Endothelial cell of umbilical vein (primary cell): Measurements from ENCODE around the gene RAPGEF6. TPM values are rescaled to one million over a fixed set of nuclear protein-coding genes. Genes with fewer than 3 reads are reported as not detected.

Experiments used
- BruUV-seq: library from RNA; stranded (reverse); fragments of 400-500 nt; replicated peaks from 2 replicates; lab custom pipeline; 2021; lab: Mats Ljungman, UMichigan
- CTCF ChIA-PET: fragments of 300-600, 350-600 bp; sonication (Branson Sonifier 250); formaldehyde crosslinking; loops from one replicate; lab custom pipeline; 2021; ENCODE audit warnings: antibody characterized with exemption, inconsistent platforms; lab: Charles Lee
- POLR2A ChIA-PET: fragments of 300-600, 350-600 bp; sonication (Branson Sonifier 250); formaldehyde crosslinking; loops from one replicate; lab custom pipeline; 2021; ENCODE audit warnings: antibody characterized with exemption, inconsistent platforms; lab: Charles Lee
- DNase-seq: peaks from one replicate; pipeline ENCODE4 v3.0.0-alpha.2; 2011; ENCODE audit warnings: low read depth, low spot score
- FAIRE-seq: peaks from 2 replicates; lab custom pipeline; 2011; peaks lifted over from hg19 to GRCh38; lab: Jason Lieb, UNC
- H2AFZ ChIP-seq: 2 replicates; pipeline ENCODE4 v1.6.0; 2012; ENCODE audit warnings: low read depth, low read length, control low read depth, inconsistent platforms
- H3K27ac ChIP-seq: 2 replicates; pipeline ENCODE4 v1.5.1; 2011; ENCODE audit warnings: low read depth, mild to moderate bottlenecking, control low read depth, low read length, moderate library complexity; ENCODE audit not compliant: insufficient read depth
- H3K27me3 ChIP-seq, 2 experiments: 2 replicates each; pipeline versions ENCODE4 v1.6.0 to v1.6.1; 2011; ENCODE audit warnings: low read length in 2 of 2, mixed read lengths in 1 of 2; ENCODE audit not compliant: control insufficient read depth in 2 of 2, insufficient read depth in 2 of 2
- H3K36me3 ChIP-seq, 2 experiments: 2 replicates in 1 of 2; 3 replicates in 1 of 2; pipeline ENCODE4 v1.5.1; 2011; ENCODE audit warnings: low read length in 2 of 2, mild to moderate bottlenecking in 1 of 2, moderate library complexity in 1 of 2; ENCODE audit not compliant: control insufficient read depth in 2 of 2, insufficient read depth in 2 of 2; ENCODE audit errors: extremely low read depth in 1 of 2
- H3K4me1 ChIP-seq: 3 replicates; pipeline ENCODE4 v1.5.1; 2011; ENCODE audit warnings: mild to moderate bottlenecking, low read length; ENCODE audit not compliant: control insufficient read depth, insufficient read depth; ENCODE audit errors: extremely low read depth
- H3K4me2 ChIP-seq: 2 replicates; pipeline ENCODE4 v1.6.1; 2011; ENCODE audit warnings: low read length, control low read depth, mixed read lengths; ENCODE audit not compliant: insufficient read depth
- H3K4me3 ChIP-seq, 3 experiments: fragments of 200-600 bp in 1 of 3; sonication (generic), shearing (Covaris generic) in 1 of 3; replicated peaks in 1 of 3; 2 replicates each; pipeline ENCODE4 v1.5.1; 2011 to 2016; ENCODE audit warnings: control low read depth in 3 of 3, low read length in 3 of 3, mild to moderate bottlenecking in 2 of 3, inconsistent platforms in 1 of 3, low read depth in 1 of 3, moderate library complexity in 1 of 3; ENCODE audit not compliant: insufficient read depth in 1 of 3
- H3K79me2 ChIP-seq: 2 replicates; pipeline ENCODE4 v1.6.0; 2012; ENCODE audit warnings: low read length, inconsistent platforms; ENCODE audit not compliant: control insufficient read depth, insufficient read depth
- H3K9ac ChIP-seq: replicated peaks from 2 replicates; pipeline ENCODE3; 2011; ENCODE audit warnings: low read length, control low read depth; ENCODE audit not compliant: insufficient read depth; ENCODE audit errors: extremely low read depth
- H3K9me1 ChIP-seq: replicated peaks from 3 replicates; pipeline ENCODE4 v1.6.0; 2011; ENCODE audit warnings: mild to moderate bottlenecking, low read length; ENCODE audit not compliant: control insufficient read depth, insufficient read depth; ENCODE audit errors: extremely low read depth
- H3K9me3 ChIP-seq: replicated peaks from 2 replicates; pipeline ENCODE4 v1.5.1; 2012; ENCODE audit warnings: low read length, inconsistent platforms; ENCODE audit not compliant: control insufficient read depth, insufficient read depth
- H4K20me1 ChIP-seq: replicated peaks from 2 replicates; pipeline ENCODE3; 2011; ENCODE audit warnings: mild to moderate bottlenecking, low read length; ENCODE audit not compliant: control insufficient read depth, insufficient read depth; ENCODE audit errors: extremely low read depth
- CTCF ChIP-seq, 2 donors: IDR thresholded peaks; 1 replicate in 1 of 2; 2 replicates in 1 of 2; pipeline ENCODE4 v1.5.1; 2011; ENCODE audit warnings: low read length in 2 of 2, mild to moderate bottlenecking in 2 of 2, moderate library complexity in 2 of 2, control low read depth in 1 of 2, inconsistent platforms in 1 of 2, low read depth in 1 of 2; ENCODE audit not compliant: insufficient read depth in 1 of 2; ENCODE audit errors: extremely low read depth in 1 of 2
- EZH2 ChIP-seq: IDR thresholded peaks from 2 replicates; pipeline ENCODE4 v1.6.1; 2012; ENCODE audit warnings: borderline replicate concordance, low read depth, mild to moderate bottlenecking, moderate library complexity, low read length, inconsistent platforms; ENCODE audit not compliant: severe bottlenecking
- FOS ChIP-seq: IDR thresholded peaks from 2 replicates; pipeline ENCODE4 v1.6.1; 2011; ENCODE audit warnings: mild to moderate bottlenecking, low read length, moderate library complexity, borderline replicate concordance; ENCODE audit not compliant: insufficient read depth
- GATA2 ChIP-seq: IDR thresholded peaks from 2 replicates; pipeline ENCODE4 v1.7.0; 2011; ENCODE audit warnings: low read depth, mild to moderate bottlenecking, moderate library complexity, mixed read lengths, low read length; ENCODE audit not compliant: insufficient read length, insufficient read depth
- JUN ChIP-seq: IDR thresholded peaks from 2 replicates; pipeline ENCODE4 v1.6.1; 2011; ENCODE audit warnings: borderline replicate concordance, low read depth; ENCODE audit not compliant: insufficient read length, insufficient read depth
- MAX ChIP-seq: IDR thresholded peaks from 2 replicates; pipeline ENCODE4 v1.6.1; 2011; ENCODE audit not compliant: insufficient read depth, insufficient read length
- MYC ChIP-seq: IDR thresholded peaks from one replicate; pipeline ENCODE4 v1.6.1; 2011; ENCODE audit warnings: mild to moderate bottlenecking, low read depth, low read length
- POLR2A ChIP-seq: IDR thresholded peaks from 2 replicates; pipeline ENCODE4 v1.6.1; 2012; ENCODE audit warnings: low read depth, mild to moderate bottlenecking, control low read depth, low read length
- POLR2AphosphoS5 ChIP-seq: IDR thresholded peaks from 2 replicates; pipeline ENCODE4 v1.6.1; 2012; ENCODE audit warnings: low read depth, mild to moderate bottlenecking, control low read depth, low read length, moderate library complexity; ENCODE audit not compliant: insufficient read depth
- dilution Hi-C: fragments of 300-500 bp; cut with MboI; formaldehyde crosslinking; loops from one replicate; pipeline ENCODE4 v1.15.0; 2019; ENCODE audit warnings: low sequenced_read_pairs; ENCODE audit not compliant: extremely low pct_ligation_motif_present
- intact Hi-C: fragments of 100-400 bp; cut with micrococcal nuclease; formaldehyde crosslinking; loops from one replicate; pipeline ENCODE4 v1.10.0; 2022
- polyA plus RNA-seq, 4 experiments: library from polyadenylated mRNA; depleted of rRNA in 3 of 4; stranded (reverse) in 3 of 4; unstranded in 1 of 4; fragments of >200 nt; gene quantifications; 2 replicates each; pipeline versions ENCODE4 v1.2.1 to v1.2.3, GENCODE V29; 2011 to 2012; ENCODE audit warnings: missing spikeins in 1 of 4
- total RNA-seq: library from RNA; stranded (reverse); gene quantifications from 2 replicates; pipeline ENCODE4 v1.2.3, GENCODE V29; 2021

The RAPGEF6 gene
- total and polyA plus RNA-seq, 2 donors (not counting 3 experiments of a cell fraction or from before 2014, with no cell fraction given) = 3.5 to 17.5 TPM

- CTCF ChIA-PET = no interaction called here
- POLR2A ChIA-PET = no interaction called here
- Histone ChIP-seq H3K4me3 (no peak overlapping the region), H3K9me3 (no peaks in the 10 kb centered on the region), H3K9me1 (no peaks in the 10 kb centered on the region), H3K79me2 (no peaks in the 10 kb centered on the region), H3K4me2 (peak overlapping the region; percentile 27), H3K27ac (no peak overlapping the region), H4K20me1 (no peaks in the 10 kb centered on the region), H3K27me3 (no peaks in the 10 kb centered on the region), H3K9ac (no peak overlapping the region), H3K4me1 (peaks cover 3% of the 10 kb centered on the region), H2AFZ (no peak overlapping the region), H3K36me3 (peaks cover 0 to 2% of the 10 kb centered on the region in 2 experiments)
- no TSS peak for BruUV-seq
- dilution Hi-C loops (no loop called here), intact Hi-C loops (no loop called here)
- DNase-seq = peak; percentile 44
- TF ChIP-seq MAX (no peak), JUN (no peak), EZH2 (no peak), MYC (no peak), CTCF (IDR thresholded peaks at IDR 0.05; ENCODE audit: extremely low read depth in 1 of 2, insufficient read depth in 1 of 2, low read depth in 1 of 2, low read length in 2 of 2) (no peak), GATA2 (no peak), POLR2A (no peak), FOS (no peak), POLR2AphosphoS5 (no peak)
- no peak for FAIRE-seq
Measured at GRCh38 chr5:131475541-131475941, 159.5 kb downstream of the RAPGEF6 start.
